Stimulated activated effector memory CD8-positive, alpha-beta T cell treated with anti-CD3 and anti-CD28 coated beads, Interleukin-12 subunit alpha, Interleukin-12 subunit beta, amount 100 ng/mL, for 72 hours (primary cell): ENCODE data around the gene SRRM3.
"Not testable (repeated sequence)": the region's sequence is repeated elsewhere in the genome, so short reads cannot be mapped to it uniquely, and the experiment has no call there.

Experiments
- ATAC-seq: fragments of 150-1000 bp; cut with Tn5 transposase; 2 replicates; pipeline ENCODE4 v1.10.0; 2021
- DNase-seq, 2 donors: peaks; one replicate each; pipeline ENCODE4 v3.0.0; 2021 to 2022; ENCODE audit warnings: low spot score in 2 of 2
- H3K27ac Mint-ChIP-seq: one replicate; pipeline ENCODE4 v1.8.0; 2022; ENCODE audit warnings: mild to moderate bottlenecking, mixed read lengths
- H3K36me3 Mint-ChIP-seq: one replicate; pipeline ENCODE4 v1.8.0; 2022; ENCODE audit warnings: mild to moderate bottlenecking, mixed read lengths
- H3K4me1 Mint-ChIP-seq: one replicate; pipeline ENCODE4 v1.8.0; 2022; ENCODE audit warnings: mixed read lengths
- H3K4me3 Mint-ChIP-seq: one replicate; pipeline ENCODE4 v1.8.0; 2022; ENCODE audit warnings: mild to moderate bottlenecking, mixed read lengths
- H3K9me3 Mint-ChIP-seq: one replicate; pipeline ENCODE4 v1.8.0; 2022; ENCODE audit warnings: mixed read lengths

The SRRM3 gene

GRCh38 chr7:76335417-76335816 is 133.7 kb downstream of the SRRM3 start:
- not testable (repeated sequence) for H3K9me3 Mint-ChIP-seq, H3K4me3 Mint-ChIP-seq, H3K27ac Mint-ChIP-seq, DNase-seq, ATAC-seq
- peaks cover 53% of the 10 kb centered on the region for H3K4me1 Mint-ChIP-seq
- peaks cover 97% of the 10 kb centered on the region for H3K36me3 Mint-ChIP-seq

- ATAC-seq = no peak
- H3K9me3 Mint-ChIP-seq = no peaks in the 10 kb centered on the region
- peak overlapping the region; percentile 29 for H3K27ac Mint-ChIP-seq
- DNase-seq = no peak
- H3K4me1 Mint-ChIP-seq = peaks cover 51% of the 10 kb centered on the region
- no peak overlapping the region for H3K4me3 Mint-ChIP-seq
- H3K36me3 Mint-ChIP-seq = peaks cover 100% of the 10 kb centered on the region
These were observed 134.4 kb downstream of the SRRM3 start for GRCh38 chr7:76336094-76336493.
